GM21390 (cell line): ENCODE data around the gene RNF224.
A peak's percentile ranks its signal among the peaks of the same experiment; 100 is the strongest.

Experiments
- ATAC-seq: cut with Tn5 transposase; IDR thresholded peaks from one replicate; pipeline ENCODE4 v1.9.1; 2021; ENCODE audit not compliant: unreplicated experiment

The RNF224 gene

DNA sequence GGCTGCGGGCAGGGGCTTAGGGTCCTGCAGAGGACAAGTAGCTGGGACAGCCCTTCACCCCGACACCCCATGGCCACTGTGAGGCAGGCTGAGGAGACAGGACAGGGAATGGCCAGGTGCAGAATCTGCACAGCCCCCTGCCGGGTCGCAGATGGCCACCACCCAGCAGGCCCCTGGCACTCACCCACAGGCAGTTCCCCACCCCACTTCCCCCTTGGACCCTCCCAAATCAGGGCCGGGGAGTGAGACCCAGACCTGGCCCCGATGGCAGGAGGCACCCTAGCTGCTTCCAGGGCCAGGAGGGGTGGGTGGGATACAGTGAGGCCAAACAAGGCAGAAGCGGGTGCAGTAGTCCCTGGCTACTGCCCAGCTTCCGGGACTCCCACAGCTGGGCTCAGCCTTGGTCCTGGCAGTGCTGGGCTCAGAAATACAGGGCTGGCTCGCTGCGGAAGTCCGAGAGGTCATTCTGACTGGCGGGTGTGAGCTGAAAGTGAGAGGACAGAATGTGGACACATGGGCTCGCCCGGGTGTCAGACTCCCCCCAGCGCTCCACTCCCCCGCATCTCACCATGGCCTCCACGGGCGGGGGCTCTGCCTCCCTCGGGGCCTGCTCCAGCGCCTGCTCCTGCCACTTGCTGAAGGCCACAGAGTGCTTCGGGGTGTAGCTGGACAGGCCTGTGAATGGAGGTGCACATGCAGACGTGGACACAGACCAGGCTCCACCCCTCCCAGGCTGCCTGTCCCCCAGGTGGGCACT lies 35.4 kb upstream of the RNF224 start:
- ATAC-seq: no peak

DNA sequence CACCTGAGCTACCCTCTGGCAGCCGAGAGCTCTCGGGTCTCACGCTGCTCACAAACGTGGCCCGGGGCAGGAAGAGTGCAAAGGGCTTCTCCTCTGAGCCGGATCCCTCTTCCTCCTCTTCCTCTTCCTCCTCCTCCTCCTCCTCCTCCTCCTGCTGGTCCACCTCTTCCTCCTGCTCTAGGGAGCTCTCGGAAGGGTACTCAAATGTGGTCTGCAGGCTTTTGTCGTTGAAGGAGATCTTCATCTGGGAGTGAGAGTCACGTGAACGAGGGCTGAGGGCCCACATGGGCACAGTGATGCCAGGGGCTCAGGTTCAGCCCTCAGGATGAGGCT lies 34.9 kb upstream of the RNF224 start:
- ATAC-seq: no peak

DNA sequence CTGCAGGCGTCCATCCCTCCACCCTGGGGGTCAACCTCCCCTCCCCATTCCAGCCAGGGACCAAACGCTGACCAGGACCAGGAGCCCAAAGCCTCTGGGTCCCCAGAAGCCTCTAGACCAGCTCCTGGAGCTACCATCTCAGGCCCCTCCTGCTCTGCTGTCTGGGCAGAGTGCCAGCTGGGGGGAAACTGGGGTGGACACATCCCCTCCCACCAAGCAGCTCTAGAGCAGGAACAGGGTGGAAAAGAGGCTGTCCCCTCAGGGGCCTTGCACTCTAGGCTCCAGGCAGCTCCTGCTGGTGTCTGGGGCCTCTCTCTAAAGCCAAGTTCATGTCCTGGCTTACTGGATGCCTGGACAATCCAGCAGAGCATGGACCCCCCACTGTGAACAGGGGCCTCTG lies 34.4 kb upstream of the RNF224 start:
- no peak for ATAC-seq

DNA sequence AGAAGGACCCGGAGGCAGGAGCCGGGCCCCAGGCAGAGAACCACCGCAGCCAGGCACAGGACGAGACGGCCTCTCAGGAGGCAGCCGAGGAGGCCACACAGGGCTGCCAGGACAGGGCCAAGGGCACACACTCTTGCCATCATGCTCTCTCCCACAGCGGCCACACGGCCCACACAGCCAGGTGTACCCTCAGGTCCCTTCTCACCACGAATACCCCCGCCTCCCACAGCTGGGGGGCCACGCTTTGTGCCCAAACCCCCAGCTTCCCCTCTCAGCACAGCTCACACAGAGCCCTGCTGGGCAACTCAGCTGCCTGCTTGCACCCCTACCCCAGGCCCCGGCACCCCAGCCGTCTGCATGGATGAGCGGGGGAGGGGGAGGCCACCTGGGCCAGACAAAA lies 33.5 kb upstream of the RNF224 start:
- ATAC-seq: no peak

DNA sequence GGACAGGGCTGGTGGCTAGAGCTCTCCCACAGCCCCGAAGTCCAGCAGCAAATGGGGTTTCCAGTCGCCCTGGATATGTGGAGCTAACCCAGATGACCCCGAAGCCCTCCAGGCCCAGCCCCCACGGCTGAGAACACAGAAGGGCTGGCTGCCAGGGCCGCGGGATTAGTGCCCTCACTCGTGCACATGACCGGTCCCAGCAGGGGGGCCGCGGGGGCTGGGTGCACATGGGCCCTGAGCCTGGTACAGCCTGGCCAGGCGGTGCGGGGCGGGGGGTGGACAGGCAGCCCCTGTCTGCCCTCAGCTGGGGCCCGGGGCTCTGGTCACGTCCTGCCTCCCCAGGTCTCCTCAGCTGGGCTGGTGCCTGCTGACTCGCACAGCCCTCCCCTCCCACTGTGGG lies 32.9 kb upstream of the RNF224 start:
- no peak for ATAC-seq

DNA sequence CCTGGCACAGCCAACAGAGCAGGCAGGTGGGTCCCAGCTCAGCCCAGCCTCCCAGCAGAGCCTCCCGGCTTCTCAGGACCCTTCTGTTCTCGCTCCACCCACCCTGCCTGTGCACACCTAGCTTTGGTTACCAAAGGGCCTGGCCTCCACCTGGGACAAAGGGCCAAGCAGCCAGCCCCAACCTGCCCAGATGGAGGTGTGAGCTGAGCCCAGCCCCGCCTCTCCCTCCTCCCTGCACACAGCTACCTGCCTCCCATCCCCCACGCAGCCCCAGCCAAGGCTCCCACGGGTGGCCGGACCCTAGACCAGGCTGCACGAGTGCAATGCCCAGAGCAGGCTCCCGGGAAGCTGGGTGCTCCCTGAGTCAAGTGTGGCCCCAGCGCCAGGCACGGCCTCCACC lies 32.4 kb upstream of the RNF224 start:
- ATAC-seq: no peak

DNA sequence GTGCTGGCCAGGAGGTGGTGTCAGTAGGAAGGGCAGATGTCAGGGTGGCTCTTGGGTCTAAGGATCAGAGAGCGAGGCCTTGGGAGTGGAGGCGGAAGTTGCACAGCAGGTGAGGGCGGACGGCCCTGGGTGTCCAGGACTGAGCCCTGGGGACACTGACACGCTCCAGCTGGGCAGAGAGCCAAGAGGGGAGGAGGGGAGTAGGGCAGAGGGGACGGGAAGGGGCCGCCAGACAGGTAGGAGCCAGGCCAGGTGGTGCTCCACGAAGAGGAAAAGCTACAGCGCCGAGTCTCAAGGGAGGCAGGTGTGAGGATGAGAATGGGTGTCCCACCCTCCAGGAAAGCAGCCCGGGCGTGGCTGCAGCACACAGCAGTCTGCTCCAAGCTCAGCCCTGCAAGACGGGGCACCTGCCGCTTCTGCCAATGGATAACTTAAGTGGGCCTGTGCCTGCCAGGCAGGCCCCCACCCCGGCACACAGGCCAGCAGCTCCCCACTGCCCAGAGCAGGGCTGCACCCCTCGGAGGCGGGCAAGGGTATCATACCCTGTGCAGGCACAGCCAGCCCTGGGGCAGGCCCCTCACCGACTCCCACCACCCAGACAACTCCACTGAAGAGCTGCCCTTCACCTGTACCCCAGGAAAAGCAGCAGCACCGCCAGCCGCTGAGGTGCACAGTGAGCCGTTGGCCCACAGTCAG lies 31.6 kb upstream of the RNF224 start:
- ATAC-seq: no peak

DNA sequence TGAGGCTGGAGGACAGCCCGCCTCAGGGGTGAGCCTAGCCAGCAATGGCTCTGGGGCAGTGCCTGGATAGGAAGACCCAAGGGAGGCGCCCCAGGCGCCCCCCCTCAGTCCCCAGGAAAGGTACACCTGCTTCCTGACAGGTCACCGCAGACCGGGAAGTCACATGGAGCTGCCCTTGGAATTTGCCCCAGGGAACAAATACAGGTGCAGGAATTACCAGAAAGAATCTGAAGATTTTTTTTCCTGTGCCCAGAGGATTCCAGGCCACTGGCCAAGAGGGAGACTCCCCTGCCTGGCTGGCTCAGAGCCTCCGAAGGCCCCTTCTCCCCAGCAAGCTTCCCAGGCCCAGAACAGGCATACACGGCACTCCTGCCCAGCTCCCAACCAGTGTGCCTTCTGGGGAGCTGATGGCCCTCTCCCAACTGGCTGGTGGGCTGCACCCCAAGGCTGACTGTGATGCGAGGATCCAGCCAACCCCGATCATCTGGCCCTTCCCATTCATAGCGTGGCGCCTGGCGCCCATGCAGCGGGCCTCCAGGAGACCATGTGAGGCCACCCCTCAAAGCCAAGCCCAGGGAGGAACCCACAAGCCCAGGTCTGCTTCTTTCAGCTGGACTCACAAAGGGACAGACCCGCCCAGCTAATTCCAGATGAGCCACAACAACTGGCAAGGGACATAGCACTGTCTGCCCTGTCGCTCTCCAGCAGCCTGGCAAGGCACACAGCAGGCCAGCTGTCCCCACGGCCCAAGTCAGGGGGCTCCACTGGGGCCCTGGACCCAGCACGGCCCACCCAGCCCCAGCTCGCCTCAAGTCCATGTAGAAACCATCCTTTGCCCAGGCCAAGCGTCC lies 29.0 kb upstream of the RNF224 start:
- ATAC-seq: no peak

DNA sequence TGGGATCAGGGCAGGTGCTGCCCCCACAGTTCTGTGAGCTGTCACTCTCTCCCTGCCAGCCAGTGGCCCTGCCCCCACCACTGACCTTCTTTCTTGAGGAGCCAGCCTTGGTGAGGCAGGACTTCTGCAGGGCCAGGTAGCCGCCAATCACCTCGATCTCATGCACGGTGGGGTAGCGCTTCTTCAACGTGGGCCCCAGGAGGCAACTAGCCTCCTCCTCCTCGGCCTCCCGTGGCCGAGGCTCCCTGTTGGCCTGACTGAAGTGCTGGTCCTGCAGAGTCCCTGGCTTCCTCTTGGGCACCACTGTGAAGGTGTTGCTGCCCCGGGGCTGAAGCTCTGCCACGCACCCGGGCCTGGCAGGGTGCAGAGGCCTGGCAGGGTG lies 28.4 kb upstream of the RNF224 start:
- no peak for ATAC-seq

DNA sequence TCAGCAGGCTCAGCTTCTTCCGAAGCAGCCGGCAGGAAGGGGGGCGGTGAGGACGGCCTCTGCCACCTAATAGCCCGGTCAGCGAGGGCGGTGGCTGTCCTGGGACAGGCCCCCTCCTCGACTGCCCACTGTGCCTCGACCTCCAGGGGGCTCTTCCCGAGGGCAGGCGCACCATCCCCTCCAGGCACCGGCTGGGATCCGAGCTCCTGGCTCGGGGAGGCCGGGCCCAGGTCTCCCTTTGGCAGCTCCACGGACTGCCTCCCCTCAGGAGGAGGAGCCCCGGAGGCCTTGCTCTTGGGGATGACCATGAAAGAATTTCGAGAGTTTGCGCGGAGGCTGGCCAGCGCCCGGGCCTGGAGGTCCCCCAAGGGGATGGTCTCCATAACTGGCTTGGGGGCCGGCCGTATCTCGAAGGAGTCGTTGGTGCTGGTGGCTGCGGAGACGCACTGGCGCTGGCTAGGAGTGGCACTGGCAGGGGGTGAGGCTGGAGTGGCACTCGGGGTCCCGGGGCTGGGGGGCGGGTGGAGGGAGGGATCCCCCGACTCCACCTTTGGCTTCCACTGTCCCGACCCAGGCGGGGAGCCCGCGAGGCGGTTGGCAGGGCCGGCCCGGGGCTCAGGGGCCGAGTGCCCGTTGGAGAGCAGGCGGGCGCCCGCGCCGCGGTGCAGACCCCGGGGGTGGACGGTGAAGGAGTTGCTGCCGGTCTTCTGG lies 27.7 kb upstream of the RNF224 start:
- ATAC-seq: no peak

DNA sequence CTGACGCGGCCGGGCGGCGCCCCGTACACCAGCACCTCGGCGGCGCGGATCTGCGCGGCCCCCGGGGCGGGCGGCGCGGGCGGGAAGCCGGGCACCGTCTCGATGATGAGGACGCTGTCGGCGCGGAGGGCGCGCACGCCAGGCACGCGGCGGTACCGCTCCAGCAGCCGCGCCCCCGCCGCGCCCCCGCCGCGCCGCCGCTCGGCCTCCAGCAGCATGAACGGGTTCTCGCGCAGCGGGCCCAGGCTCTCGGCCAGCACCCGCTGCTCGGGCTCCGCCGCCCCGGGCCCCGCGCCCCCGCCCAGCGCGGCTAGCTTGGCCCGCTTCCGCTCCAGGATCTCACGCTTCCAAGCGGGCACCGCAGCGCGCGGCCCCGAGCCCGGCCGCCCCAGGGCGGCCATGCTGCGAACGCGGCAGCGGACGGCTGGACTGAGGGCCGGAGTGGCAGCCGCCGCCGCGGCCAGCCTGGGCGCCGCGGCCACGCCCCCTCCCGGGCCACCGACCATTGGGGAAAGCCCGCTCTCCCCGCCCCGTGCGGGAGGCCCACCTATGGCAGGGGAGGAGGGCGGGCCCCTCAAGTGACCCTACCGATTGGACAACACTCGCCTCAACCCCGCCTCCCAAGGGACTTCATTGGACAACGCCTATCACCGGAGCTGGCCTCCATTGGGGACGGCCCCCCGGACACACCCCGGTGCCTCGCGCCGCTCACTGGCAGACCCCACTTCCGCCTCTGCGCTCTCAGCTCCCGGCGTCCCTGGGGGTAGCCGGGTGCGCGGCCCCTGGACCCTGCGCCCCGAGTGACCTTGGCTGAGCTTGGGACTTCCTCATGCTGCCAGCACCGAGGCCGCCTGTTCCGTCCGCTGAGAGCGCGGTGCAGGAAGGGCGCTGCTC lies 26.7 kb upstream of the RNF224 start, which contains the start of gene TPRN:
Gene TPRN, minus strand, starts transcription at position 431 of the 894 bp plus-strand sequence. Its CDS starts 30 bp downstream, at position 401.
- peak; percentile 78 for ATAC-seq

DNA sequence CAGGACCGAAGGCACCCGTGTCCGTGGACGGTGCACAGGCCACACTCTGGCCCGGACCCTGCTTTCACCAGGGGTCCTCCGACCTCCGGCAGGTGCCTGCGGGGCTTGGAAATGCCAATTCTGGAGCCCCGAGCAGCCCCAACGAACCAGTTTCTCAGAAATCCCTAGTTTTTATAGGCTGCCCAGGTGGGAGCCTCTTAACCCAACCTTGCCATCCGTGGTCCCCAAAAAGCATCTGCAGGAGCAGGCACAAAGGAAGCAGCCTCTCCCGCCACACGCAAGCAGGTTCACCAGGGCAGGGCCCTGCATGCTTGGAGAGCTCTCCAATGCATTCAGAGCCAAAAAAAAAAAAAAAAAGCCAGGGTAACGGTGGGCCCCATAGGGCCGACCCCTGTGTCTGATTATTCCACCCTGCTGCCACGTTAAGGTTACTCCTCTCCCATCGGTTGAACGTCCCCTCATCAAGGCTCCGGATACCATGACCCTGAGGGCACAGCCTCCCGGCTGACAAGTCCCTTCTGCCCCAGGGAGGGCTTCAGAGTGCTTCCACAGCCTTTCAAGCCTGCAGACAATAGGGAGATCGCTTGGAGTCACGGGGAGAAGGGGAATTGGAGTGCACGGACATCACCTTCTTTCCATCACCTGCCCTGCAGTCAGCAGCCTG lies 26.0 kb upstream of the RNF224 start:
- no peak for ATAC-seq

DNA sequence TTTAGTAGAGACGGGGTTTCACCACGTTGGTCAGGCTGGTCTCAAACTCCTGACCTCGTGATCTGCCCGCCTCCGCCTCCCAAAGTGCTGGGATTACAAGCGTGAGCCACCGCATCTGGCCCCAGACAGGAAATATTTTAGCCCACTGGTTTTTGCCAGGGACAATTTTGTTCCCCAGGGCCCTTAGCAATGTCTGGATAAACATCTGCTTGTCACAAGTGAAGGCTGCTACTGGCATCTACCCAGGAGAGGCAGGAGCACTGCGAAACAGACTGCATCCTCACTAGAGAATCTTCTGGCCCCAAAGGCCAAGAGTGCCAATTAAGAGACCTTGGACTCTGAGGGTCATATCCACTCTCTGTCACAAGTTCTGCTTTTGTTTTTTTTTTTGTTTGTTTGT lies 24.3 kb upstream of the RNF224 start:
- ATAC-seq: no peak

DNA sequence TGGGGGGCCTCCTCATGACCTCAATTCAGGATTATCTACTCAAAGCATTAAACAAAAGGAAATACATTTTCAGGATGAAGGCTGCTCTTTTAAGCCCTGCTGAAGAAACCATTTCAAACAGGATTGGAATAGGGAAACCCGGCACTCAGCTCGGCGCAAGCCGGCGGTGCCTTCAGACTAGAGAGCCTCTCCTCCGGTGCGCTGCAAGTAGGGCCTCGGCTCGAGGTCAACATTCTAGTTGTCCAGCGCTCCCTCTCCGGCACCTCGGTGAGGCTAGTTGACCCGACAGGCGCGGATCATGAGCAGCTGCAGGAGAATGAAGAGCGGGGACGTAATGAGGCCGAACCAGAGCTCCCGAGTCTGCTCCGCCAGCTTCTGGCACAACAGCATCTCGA lies 22.6 kb upstream of the RNF224 start:
- no peak for ATAC-seq

DNA sequence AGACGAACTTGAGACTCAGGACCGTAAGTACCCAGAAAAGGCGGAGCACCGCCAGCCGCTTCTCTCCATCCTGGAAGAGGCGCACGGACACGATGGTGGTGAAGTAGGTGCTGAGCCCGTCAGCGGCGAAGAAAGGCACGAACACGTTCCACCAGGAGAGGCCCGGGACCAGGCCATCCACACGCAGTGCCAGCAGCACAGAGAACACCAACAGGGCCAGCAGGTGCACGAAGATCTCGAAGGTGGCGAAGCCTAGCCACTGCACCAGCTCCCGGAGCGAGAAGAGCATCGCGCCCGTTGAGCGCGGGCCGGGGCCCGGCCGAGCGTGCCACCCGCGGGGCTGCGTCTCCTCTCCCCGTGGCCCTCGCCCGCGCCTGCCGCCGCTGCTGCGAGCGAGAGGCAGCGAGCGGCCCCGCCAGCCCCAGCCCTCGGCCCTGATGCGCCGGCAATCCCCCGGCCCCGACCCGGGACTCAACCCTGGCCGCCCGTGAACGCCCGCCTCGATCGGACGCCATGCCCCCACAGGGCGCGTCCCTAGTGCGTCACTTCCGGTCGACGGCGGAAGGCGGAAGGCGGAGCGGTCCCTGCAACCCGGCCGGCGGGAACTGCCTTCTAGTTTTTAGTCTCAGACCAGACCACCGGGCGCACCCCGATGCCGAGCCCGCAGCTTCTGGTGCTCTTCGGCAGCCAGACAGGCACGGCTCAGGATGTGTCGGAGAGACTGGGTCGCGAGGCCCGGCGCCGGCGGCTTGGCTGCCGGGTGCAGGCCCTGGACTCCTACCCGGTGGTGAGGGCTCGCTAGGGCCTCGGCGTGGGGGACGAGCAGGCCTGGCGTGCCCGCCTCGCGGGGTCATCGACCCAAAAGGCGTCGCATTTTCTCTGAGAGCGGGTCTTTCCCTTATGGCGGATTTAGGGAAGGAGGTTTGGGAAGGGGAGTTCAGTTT lies 21.9 kb upstream of the RNF224 start, which contains the start of the genes NDOR1 and TMEM203:
Gene NDOR1, plus strand, starts transcription at position 575 of the 944 bp plus-strand sequence. Its CDS starts 78 bp downstream, at position 653.
Gene TMEM203, minus strand, starts transcription at position 523 of the 944 bp plus-strand sequence. Its CDS starts 234 bp downstream, at position 289.
- peak; percentile 53 for ATAC-seq

DNA sequence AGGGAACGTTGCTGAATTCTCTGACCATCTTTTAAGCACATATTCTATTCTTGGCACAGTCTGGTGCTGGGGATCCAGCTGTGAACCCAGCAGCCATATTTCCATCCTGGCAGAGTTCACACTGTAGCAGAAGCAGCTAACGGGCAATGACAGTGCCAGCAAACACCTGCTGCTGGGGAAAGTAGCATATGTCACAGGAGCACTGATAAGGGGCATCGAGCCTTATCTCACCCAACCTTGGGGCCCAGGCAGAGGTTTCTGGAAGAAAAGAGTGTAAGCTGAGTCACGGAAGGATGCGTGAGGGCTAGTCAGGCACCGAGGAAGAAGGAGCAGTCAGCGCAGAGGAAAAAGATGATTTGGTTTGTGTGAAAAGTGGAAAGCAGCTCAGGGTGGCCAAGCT lies 20.7 kb upstream of the RNF224 start:
- no peak for ATAC-seq

DNA sequence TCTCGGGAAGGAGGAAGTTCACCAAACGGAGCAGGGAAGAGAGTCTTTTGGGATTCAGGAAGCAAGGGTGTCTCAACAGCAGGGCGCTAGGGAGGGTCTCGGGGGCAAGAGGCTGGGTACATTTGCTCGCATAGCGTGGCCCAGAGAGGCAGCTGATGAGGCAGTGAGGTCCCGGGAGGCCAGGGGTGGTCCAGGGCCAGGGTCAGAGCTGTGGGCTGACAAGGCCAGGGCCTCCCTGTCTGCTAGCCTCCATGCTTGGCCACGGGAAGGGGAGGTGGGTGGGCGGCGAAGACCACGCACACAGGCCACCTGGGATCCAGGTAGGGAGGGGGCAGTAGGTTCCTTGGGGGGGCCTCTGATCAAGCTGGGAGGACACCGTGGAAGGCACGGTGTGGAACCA lies 15.8 kb upstream of the RNF224 start:
- ATAC-seq: no peak

DNA sequence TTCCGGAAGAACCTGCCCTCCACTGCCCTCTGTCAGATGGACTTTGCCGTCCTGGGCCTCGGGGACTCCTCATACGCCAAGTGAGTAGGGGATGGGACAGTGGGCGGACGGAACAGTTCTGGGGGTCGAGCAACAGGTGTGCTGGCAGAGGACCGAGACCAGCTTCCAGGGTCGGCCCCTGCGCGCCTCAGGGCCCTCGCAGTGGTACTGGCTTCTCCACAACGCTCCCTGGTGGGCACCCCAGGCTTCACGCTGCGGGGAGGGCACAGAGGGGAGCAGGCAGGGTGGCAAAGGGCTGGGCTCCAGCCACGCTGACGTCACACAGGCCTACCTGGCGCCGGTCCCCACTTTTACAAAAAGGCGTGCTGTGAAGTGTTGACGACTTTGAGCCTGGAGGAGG lies 14.8 kb upstream of the RNF224 start:
- no peak for ATAC-seq
